ENCODE data around the gene PLEKHA7.
"Not testable (repeated sequence)": the region's sequence is repeated elsewhere in the genome, so short reads cannot be mapped to it uniquely, and the experiment has no call there.

PLEKHA7 gene

GRCh38 chr11:16881074-16881709 lies 133.0 kb downstream of the PLEKHA7 start:
- peak; percentile 31 for DNase-seq (ENCODE audit: low read depth)

GRCh38 chr11:16880184-16880801 lies 133.9 kb downstream of the PLEKHA7 start:
- no peak for DNase-seq (ENCODE audit: low read depth)

- no peak for DNase-seq (ENCODE audit: low read depth)
These were observed 134.5 kb downstream of the PLEKHA7 start for GRCh38 chr11:16879690-16880089.

GRCh38 chr11:16876837-16877236 lies 137.4 kb downstream of the PLEKHA7 start:
- DNase-seq (ENCODE audit: low read depth): no peak

- DNase-seq (ENCODE audit: low read depth): no peak
These were observed 138.0 kb downstream of the PLEKHA7 start for GRCh38 chr11:16876053-16876752.

- DNase-seq (ENCODE audit: low read depth): no peak
These were observed 139.8 kb downstream of the PLEKHA7 start for GRCh38 chr11:16874275-16874975.

- DNase-seq (ENCODE audit: low read depth): no peak
These were observed 140.9 kb downstream of the PLEKHA7 start for GRCh38 chr11:16873289-16873688.

- no peak for DNase-seq (ENCODE audit: low read depth)
These were observed 142.8 kb downstream of the PLEKHA7 start for GRCh38 chr11:16871368-16871767.

- DNase-seq (ENCODE audit: low read depth): no peak
These were observed 147.1 kb downstream of the PLEKHA7 start for GRCh38 chr11:16867097-16867496.

- not testable (repeated sequence) for DNase-seq (ENCODE audit: low read depth)
These were observed 149.8 kb downstream of the PLEKHA7 start for GRCh38 chr11:16864428-16864827.

- no peak for DNase-seq (ENCODE audit: low read depth)
These were observed 150.8 kb downstream of the PLEKHA7 start for GRCh38 chr11:16863389-16863788.

- no peak for DNase-seq (ENCODE audit: low read depth)
These were observed 151.5 kb downstream of the PLEKHA7 start for GRCh38 chr11:16862726-16863125.

GRCh38 chr11:16861862-16862261 lies 152.4 kb downstream of the PLEKHA7 start:
- DNase-seq (ENCODE audit: low read depth): no peak

GRCh38 chr11:16860617-16861016 lies 153.6 kb downstream of the PLEKHA7 start:
- no peak for DNase-seq (ENCODE audit: low read depth)

- DNase-seq (ENCODE audit: low read depth): no peak
These were observed 154.6 kb downstream of the PLEKHA7 start for GRCh38 chr11:16859651-16860050.

GRCh38 chr11:16857186-16857585 lies 157.0 kb downstream of the PLEKHA7 start:
- no peak for DNase-seq (ENCODE audit: low read depth)

GRCh38 chr11:16856022-16856471 lies 158.2 kb downstream of the PLEKHA7 start:
- no peak for DNase-seq (ENCODE audit: low read depth)

GRCh38 chr11:16854979-16855378 lies 159.2 kb downstream of the PLEKHA7 start:
- no peak for DNase-seq (ENCODE audit: low read depth)

- DNase-seq (ENCODE audit: low read depth): no peak
These were observed 160.4 kb downstream of the PLEKHA7 start for GRCh38 chr11:16853859-16854258.

GRCh38 chr11:16853266-16853665 lies 160.9 kb downstream of the PLEKHA7 start:
- DNase-seq (ENCODE audit: low read depth): no peak

GRCh38 chr11:16846305-16846704 lies 167.9 kb downstream of the PLEKHA7 start:
- DNase-seq (ENCODE audit: low read depth): no peak

- no peak for DNase-seq (ENCODE audit: low read depth)
These were observed 169.9 kb downstream of the PLEKHA7 start for GRCh38 chr11:16844268-16844771.

Data from stromal cell of bone marrow (primary cell).